Measurements from ENCODE around the gene GRIP1.

GRIP1 gene

GRCh38 chr12:66623455-66623854 is 55.4 kb downstream of the GRIP1 start:
- DNase-seq (no peak), ATAC-seq (ENCODE audit: insufficient read depth, low read depth) (no peak)
- no peak overlapping the region for H2AFZ ChIP-seq (ENCODE audit: low read depth, low read length)
- no peak overlapping the region for H3K4me3 ChIP-seq (ENCODE audit: low read depth in 1 of 2, low read length in 2 of 2)
- no peaks in the 10 kb centered on the region for H3K36me3 ChIP-seq (ENCODE audit: insufficient read depth, low read length)
- H4K20me1 ChIP-seq (ENCODE audit: insufficient read depth, low read length): no peaks in the 10 kb centered on the region
- no peaks in the 10 kb centered on the region for H3K27me3 ChIP-seq (ENCODE audit: insufficient read depth, low read length, poor library complexity)
- H3K79me2 ChIP-seq (ENCODE audit: insufficient read depth, low read length): no peaks in the 10 kb centered on the region
- TF ChIP-seq CTCF (IDR thresholded peaks at IDR 0.05; ENCODE audit: borderline replicate concordance, extremely low read depth, low read length, poor library complexity, severe bottlenecking): no peak
- TF ChIP-seq EZH2 (IDR thresholded peaks at IDR 0.05; ENCODE audit: borderline replicate concordance, low read depth, low read length, severe bottlenecking): no peak
- no peaks in the 10 kb centered on the region for H3K9me3 ChIP-seq (ENCODE audit: insufficient read depth, low read length, severe bottlenecking)
- no peak overlapping the region for H3K9ac ChIP-seq (ENCODE audit: low read depth, low read length)
- no peak overlapping the region for H3K27ac ChIP-seq (ENCODE audit: low read length)
- peaks cover 22% of the 10 kb centered on the region; the same call in 1 of the 2 replicates for H3K4me1 ChIP-seq (ENCODE audit: insufficient read depth, low read length)
- H3K4me2 ChIP-seq (ENCODE audit: insufficient read depth, low read length): no peak overlapping the region

GRCh38 chr12:66620688-66621087 is 58.2 kb downstream of the GRIP1 start:
- H3K36me3 ChIP-seq (ENCODE audit: insufficient read depth, low read length): no peaks in the 10 kb centered on the region
- H3K27ac ChIP-seq (ENCODE audit: low read length): no peak overlapping the region
- no peaks in the 10 kb centered on the region for H3K79me2 ChIP-seq (ENCODE audit: insufficient read depth, low read length)
- H3K4me2 ChIP-seq (ENCODE audit: insufficient read depth, low read length): no peak overlapping the region
- TF ChIP-seq EZH2 (IDR thresholded peaks at IDR 0.05; ENCODE audit: borderline replicate concordance, low read depth, low read length, severe bottlenecking) (no peak), CTCF (IDR thresholded peaks at IDR 0.05; ENCODE audit: borderline replicate concordance, extremely low read depth, low read length, poor library complexity, severe bottlenecking) (no peak)
- H3K4me3 ChIP-seq (ENCODE audit: low read depth in 1 of 2, low read length in 2 of 2): no peak overlapping the region
- H2AFZ ChIP-seq (ENCODE audit: low read depth, low read length): no peak overlapping the region
- DNase-seq (no peak), ATAC-seq (ENCODE audit: insufficient read depth, low read depth) (no peak)
- no peaks in the 10 kb centered on the region for H3K27me3 ChIP-seq (ENCODE audit: insufficient read depth, low read length, poor library complexity)
- no peaks in the 10 kb centered on the region for H3K9me3 ChIP-seq (ENCODE audit: insufficient read depth, low read length, severe bottlenecking)
- peaks cover 50% of the 10 kb centered on the region for H3K4me1 ChIP-seq (ENCODE audit: insufficient read depth, low read length)
- H3K9ac ChIP-seq (ENCODE audit: low read depth, low read length): no peak overlapping the region
- H4K20me1 ChIP-seq (ENCODE audit: insufficient read depth, low read length): no peaks in the 10 kb centered on the region; the same call in 1 of the 2 replicates

GRCh38 chr12:66620026-66620425 is 58.9 kb downstream of the GRIP1 start:
- ATAC-seq (ENCODE audit: insufficient read depth, low read depth) (no peak), DNase-seq (no peak)
- Histone ChIP-seq H3K9ac (ENCODE audit: low read depth, low read length) (no peak overlapping the region), H3K79me2 (ENCODE audit: insufficient read depth, low read length) (no peaks in the 10 kb centered on the region), H3K9me3 (ENCODE audit: insufficient read depth, low read length, severe bottlenecking) (no peaks in the 10 kb centered on the region), H3K27ac (ENCODE audit: low read length) (no peak overlapping the region), H3K4me3 (ENCODE audit: low read depth in 1 of 2, low read length in 2 of 2) (no peak overlapping the region), H4K20me1 (ENCODE audit: insufficient read depth, low read length) (no peaks in the 10 kb centered on the region; the same call in 1 of the 2 replicates), H2AFZ (ENCODE audit: low read depth, low read length) (no peak overlapping the region; the same call in 1 of the 2 replicates), H3K36me3 (ENCODE audit: insufficient read depth, low read length) (no peaks in the 10 kb centered on the region), H3K4me1 (ENCODE audit: insufficient read depth, low read length) (peaks cover 52% of the 10 kb centered on the region), H3K4me2 (ENCODE audit: insufficient read depth, low read length) (no peak overlapping the region), H3K27me3 (ENCODE audit: insufficient read depth, low read length, poor library complexity) (no peaks in the 10 kb centered on the region)
- TF ChIP-seq CTCF (IDR thresholded peaks at IDR 0.05; ENCODE audit: borderline replicate concordance, extremely low read depth, low read length, poor library complexity, severe bottlenecking) (no peak), EZH2 (IDR thresholded peaks at IDR 0.05; ENCODE audit: borderline replicate concordance, low read depth, low read length, severe bottlenecking) (no peak)

- TF ChIP-seq CTCF (IDR thresholded peaks at IDR 0.05; ENCODE audit: borderline replicate concordance, extremely low read depth, low read length, poor library complexity, severe bottlenecking) (no peak), EZH2 (IDR thresholded peaks at IDR 0.05; ENCODE audit: borderline replicate concordance, low read depth, low read length, severe bottlenecking) (no peak)
- Histone ChIP-seq H3K4me1 (ENCODE audit: insufficient read depth, low read length) (peaks cover 52% of the 10 kb centered on the region), H3K4me2 (ENCODE audit: insufficient read depth, low read length) (no peak overlapping the region), H3K9ac (ENCODE audit: low read depth, low read length) (no peak overlapping the region), H4K20me1 (ENCODE audit: insufficient read depth, low read length) (no peaks in the 10 kb centered on the region; the same call in 1 of the 2 replicates), H3K4me3 (ENCODE audit: low read depth in 1 of 2, low read length in 2 of 2) (no peak overlapping the region), H2AFZ (ENCODE audit: low read depth, low read length) (no peak overlapping the region), H3K27me3 (ENCODE audit: insufficient read depth, low read length, poor library complexity) (no peaks in the 10 kb centered on the region), H3K27ac (ENCODE audit: low read length) (no peak overlapping the region), H3K79me2 (ENCODE audit: insufficient read depth, low read length) (no peaks in the 10 kb centered on the region), H3K9me3 (ENCODE audit: insufficient read depth, low read length, severe bottlenecking) (no peaks in the 10 kb centered on the region), H3K36me3 (ENCODE audit: insufficient read depth, low read length) (no peaks in the 10 kb centered on the region)
- ATAC-seq (ENCODE audit: insufficient read depth, low read depth) (no peak), DNase-seq (no peak)
Observed at GRCh38 chr12:66617991-66618390, 60.9 kb downstream of the GRIP1 start.

Data from DND-41 (cell line).